GM20000 (cell line): ENCODE results near the gene SVEP1.
"Not testable (repeated sequence)": the region's sequence is repeated elsewhere in the genome, so short reads cannot be mapped to it uniquely, and the experiment has no call there.

Experiments
- DNase-seq: peaks from one replicate; pipeline ENCODE4 v3.0.0; 2012; ENCODE audit warnings: low spot score
- CTCF ChIP-seq: IDR thresholded peaks from 2 replicates; pipeline ENCODE4 v1.5.1; 2012; ENCODE audit warnings: mild to moderate bottlenecking, control low read depth; ENCODE audit errors: extremely low read depth, missing control alignments

Gene SVEP1

DNA sequence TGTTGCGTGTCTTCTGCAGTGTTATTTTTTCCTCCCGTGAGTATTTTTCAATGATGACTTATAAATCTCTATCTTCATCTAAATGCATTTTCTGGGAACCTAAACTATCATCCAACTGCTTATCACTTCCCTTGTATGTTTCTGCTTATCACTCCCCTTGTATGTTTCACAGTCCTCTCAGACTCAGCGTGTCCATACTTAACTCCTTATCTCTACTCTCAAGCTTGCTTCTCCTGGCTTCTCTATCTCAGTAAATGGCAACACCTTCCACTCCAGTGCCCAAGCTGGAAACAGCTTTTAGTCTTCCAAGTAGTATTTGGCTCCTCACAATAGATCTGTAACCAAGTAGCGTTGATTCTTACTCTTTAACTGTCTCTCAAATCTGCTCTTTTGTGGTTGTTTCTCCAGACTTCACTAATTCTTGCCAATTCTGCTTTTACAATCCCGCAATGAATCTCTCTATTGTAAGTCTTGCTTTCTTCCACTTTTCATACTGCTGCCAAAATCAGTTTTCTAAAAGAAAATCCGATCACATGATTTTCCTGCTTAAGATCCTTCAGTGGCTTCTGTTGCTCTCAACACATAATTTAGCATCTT, 208.0 kb downstream of the SVEP1 start:
- no peak for TF ChIP-seq CTCF
- no peak for DNase-seq

DNA sequence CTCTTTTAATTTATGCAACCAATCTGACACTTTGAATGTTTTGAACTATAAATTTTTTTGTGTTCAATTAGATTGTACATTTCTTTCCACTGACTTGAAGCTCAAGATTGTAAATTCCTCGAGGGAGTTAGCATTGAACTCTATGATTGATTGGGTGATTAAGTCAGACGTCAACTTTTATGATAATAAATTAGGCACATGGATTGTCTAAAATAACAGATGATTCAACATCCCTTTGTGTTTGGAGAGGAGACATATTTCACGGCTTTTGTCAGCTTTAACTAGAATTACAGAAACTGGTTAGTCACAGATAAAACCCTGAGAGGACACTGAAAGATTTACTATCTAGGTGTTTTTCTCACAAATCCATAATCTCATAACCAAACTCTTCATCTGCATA, 209.2 kb downstream of the SVEP1 start:
- no peak for DNase-seq
- no peak for TF ChIP-seq CTCF

DNA sequence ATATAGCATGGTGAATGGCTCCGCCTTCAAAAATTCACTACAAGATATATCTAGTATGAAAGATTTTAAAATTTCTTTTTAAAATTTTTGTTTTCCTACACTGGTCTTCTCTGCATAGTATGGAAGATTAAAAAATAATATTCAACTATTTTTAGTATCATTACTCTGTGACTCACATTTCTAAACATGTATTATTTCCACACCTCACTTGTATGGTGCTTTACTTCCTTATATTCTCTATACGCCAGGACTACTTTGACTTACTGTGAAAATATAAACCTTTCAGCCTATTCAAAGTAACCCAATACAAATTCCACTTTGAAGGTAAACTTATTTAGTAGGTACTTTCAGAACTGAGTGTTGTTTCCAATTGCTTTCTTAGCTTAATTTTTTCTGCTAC, 215.1 kb downstream of the SVEP1 start:
- no peak for TF ChIP-seq CTCF

DNA sequence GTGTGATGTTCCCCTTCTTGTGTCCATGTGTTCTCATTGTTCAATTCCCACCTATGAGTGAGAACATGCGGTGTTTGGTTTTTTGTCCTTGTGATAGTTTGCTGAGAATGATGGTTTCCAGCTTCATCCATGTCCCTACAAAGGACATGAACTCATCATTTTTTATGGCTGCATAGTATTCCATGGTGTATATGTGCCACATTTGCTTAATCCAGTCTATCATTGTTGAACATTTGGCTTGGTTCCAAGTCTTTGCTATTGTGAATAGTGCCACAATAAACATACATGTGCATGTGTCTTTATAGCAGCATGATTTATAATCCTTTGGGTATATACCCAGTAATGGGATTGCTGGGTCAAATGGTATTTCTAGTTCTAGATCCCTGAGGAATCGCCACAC, 220.5 kb downstream of the SVEP1 start:
- DNase-seq, result not testable (repeated sequence)

More for the DNA sequence above, 215.1 kb downstream of the SVEP1 start:
- no peak for DNase-seq

- DNase-seq, result no peak
- TF ChIP-seq CTCF, result no peak
Measured at GRCh38 chr9:110357505-110357904, 222.0 kb downstream of the SVEP1 start.

DNA sequence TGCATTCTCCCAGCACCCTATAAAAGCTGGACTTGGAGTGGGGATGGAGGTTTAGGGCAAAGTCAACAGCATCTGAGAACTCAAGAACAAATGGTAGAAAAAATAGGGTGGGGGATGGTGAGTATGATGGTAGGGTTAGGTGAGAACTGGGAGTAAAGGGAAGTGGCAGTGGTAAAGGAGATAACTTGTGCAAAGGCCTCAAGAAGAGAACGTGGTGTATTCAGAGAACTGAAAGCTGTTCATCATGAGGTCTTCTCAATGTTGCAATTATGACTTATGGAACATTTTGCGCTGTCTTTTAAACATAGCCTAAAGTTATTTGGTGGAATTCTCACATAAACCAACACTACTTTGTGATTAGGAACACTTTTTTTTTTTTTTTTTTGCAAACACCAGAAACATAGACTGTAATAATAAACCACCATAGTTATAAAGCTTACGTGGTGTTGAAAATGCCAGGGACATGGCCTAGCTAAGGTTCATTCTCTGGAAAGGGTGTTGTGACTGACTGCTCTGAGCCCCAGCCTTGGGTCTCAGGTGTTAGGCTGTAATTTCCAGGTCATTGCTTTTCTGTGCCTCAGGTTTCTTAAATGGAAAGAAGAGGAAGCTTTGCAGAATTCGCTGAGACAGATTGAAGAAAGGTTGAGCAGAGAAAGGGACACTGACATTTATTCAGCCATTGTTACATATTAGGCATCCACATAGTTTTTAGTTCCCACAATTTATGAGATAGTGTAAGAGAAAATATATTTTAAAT, 222.7 kb downstream of the SVEP1 start:
- TF ChIP-seq CTCF, result no peak
- DNase-seq, result no peak

GRCh38 chr9:110355911-110356310, 223.6 kb downstream of the SVEP1 start:
- no peak for TF ChIP-seq CTCF
- DNase-seq, result no peak

DNA sequence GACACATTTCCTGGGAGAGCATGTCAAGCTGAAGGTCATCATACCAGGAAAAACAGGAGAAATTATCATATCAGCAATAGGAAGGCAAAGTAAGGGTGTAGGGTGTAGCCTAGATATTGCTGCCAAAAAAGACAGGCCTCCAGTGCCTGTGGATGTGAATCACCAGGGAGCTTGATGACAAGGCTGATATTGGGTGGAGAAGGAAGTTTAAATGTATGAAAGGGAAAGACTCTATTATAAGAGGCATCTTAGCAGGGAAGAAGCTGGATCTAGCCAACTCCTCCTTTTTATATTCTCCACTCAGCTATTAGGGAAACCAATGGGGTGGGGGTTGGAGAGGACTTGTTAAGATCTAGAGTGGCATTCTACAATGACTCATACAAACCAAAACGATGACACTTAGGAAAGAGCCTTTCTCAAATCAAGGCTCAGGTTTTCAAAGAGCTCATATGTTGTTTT, 228.5 kb downstream of the SVEP1 start:
- no peak for TF ChIP-seq CTCF
- DNase-seq, result no peak
